Vagina (tissue), 2 donors: Measurements from ENCODE around the gene TIMD4. TPM values are rescaled to one million over a fixed set of nuclear protein-coding genes. Genes with fewer than 3 reads are reported as not detected.

ENCODE experiments used
- DNase-seq, 2 donors: peaks; one replicate each; pipeline ENCODE4 v3.0.0-alpha.2; 2017; ENCODE audit errors: extremely low spot score in 2 of 2
- H3K27ac ChIP-seq: fragments of 200-600 bp; sonication (generic); one replicate; pipeline ENCODE4 v1.5.1; 2019
- H3K27me3 ChIP-seq: fragments of 200-600 bp; sonication (generic); one replicate; pipeline ENCODE4 v1.5.1; 2019
- H3K36me3 ChIP-seq, 2 donors: fragments of 200-600 bp; sonication (generic); one replicate each; pipeline ENCODE4 v1.5.1; 2017 to 2019
- H3K4me1 ChIP-seq: fragments of 200-600 bp; sonication (generic); one replicate; pipeline ENCODE4 v1.5.1; 2019
- H3K4me3 ChIP-seq, 2 donors: fragments of 200-600 bp; sonication (generic); 1 replicate in 1 of 2; 2 replicates in 1 of 2; pipeline ENCODE4 v1.5.1; 2016 to 2019
- H3K9me3 ChIP-seq: fragments of 200-600 bp; sonication (generic); one replicate; pipeline ENCODE4 v1.5.1; 2019
- CTCF ChIP-seq, 3 experiments: fragments of 450-650 bp in 2 of 3; fragments of 200-600 bp in 1 of 3; sonication (generic) in 1 of 3; IDR thresholded peaks; one replicate each; pipeline ENCODE4 v1.5.1; 2017 to 2019; ENCODE audit warnings: antibody characterized with exemption in 3 of 3, mild to moderate bottlenecking in 2 of 3, moderate library complexity in 2 of 3
- POLR2A ChIP-seq, 2 donors: fragments of 450-650 bp; IDR thresholded peaks; one replicate each; pipeline ENCODE4 v1.6.1; 2017; ENCODE audit warnings: antibody characterized with exemption in 2 of 2, mild to moderate bottlenecking in 2 of 2, moderate library complexity in 2 of 2
- POLR2AphosphoS5 ChIP-seq, 2 donors: sonication (generic); formaldehyde crosslinking; IDR thresholded peaks; one replicate each; pipeline ENCODE4 v1.9.0; 2017; ENCODE audit warnings: antibody characterized with exemption in 2 of 2, mild to moderate bottlenecking in 2 of 2, low read depth in 1 of 2; ENCODE audit not compliant: insufficient read depth in 1 of 2
- intact Hi-C: fragments of 100-400 bp; cut with DNase I; formaldehyde crosslinking; loops from one replicate; pipeline ENCODE4 v1.15.1; 2023
- total RNA-seq: library from RNA; depleted of rRNA; stranded (reverse); fragments of >200 nt; gene quantifications from one replicate; pipeline ENCODE4 v1.2.3, GENCODE V29; 2016

TIMD4 gene
- total RNA-seq, 1 donor from 2014 or later = not detected

- intact Hi-C loops = no loop called here
- Histone ChIP-seq H3K4me3 (no peak overlapping the region), H3K36me3 (no peaks in the 10 kb centered on the region), H3K9me3 (no peaks in the 10 kb centered on the region), H3K4me1 (no peaks in the 10 kb centered on the region), H3K27ac (no peak overlapping the region), H3K27me3 (no peaks in the 10 kb centered on the region)
- TF ChIP-seq POLR2A (IDR thresholded peaks at IDR 0.05) (no peak), POLR2AphosphoS5 (IDR thresholded peaks at IDR 0.05; ENCODE audit: insufficient read depth in 1 of 2, low read depth in 1 of 2) (no peak), CTCF (IDR thresholded peaks at IDR 0.05) (no peak)
- DNase-seq = no peak
These were observed 44.6 kb downstream of the TIMD4 start for GRCh38 chr5:156918311-156918845.

- Histone ChIP-seq H3K36me3 (no peaks in the 10 kb centered on the region), H3K27me3 (no peaks in the 10 kb centered on the region), H3K9me3 (no peaks in the 10 kb centered on the region), H3K27ac (no peak overlapping the region), H3K4me3 (no peak overlapping the region), H3K4me1 (no peaks in the 10 kb centered on the region)
- intact Hi-C loops = no loop called here
- TF ChIP-seq POLR2AphosphoS5 (IDR thresholded peaks at IDR 0.05; ENCODE audit: insufficient read depth in 1 of 2, low read depth in 1 of 2) (no peak), CTCF (IDR thresholded peaks at IDR 0.05) (no peak), POLR2A (IDR thresholded peaks at IDR 0.05) (no peak)
- no peak for DNase-seq
These were observed 48.7 kb downstream of the TIMD4 start for GRCh38 chr5:156914371-156914737.

GRCh38 chr5:156913719-156914370 is 49.2 kb downstream of the TIMD4 start:
- H3K36me3 ChIP-seq = no peaks in the 10 kb centered on the region
- intact Hi-C loops = no loop called here
- no peaks in the 10 kb centered on the region for H3K9me3 ChIP-seq
- H3K27me3 ChIP-seq = no peaks in the 10 kb centered on the region
- DNase-seq = no peak
- H3K4me1 ChIP-seq = no peaks in the 10 kb centered on the region
- TF ChIP-seq POLR2AphosphoS5 (IDR thresholded peaks at IDR 0.05; ENCODE audit: insufficient read depth in 1 of 2, low read depth in 1 of 2) = no peak
- TF ChIP-seq CTCF (IDR thresholded peaks at IDR 0.05) = no peak
- no peak for TF ChIP-seq POLR2A (IDR thresholded peaks at IDR 0.05)
- no peak overlapping the region for H3K27ac ChIP-seq
- H3K4me3 ChIP-seq = no peak overlapping the region

- no peak overlapping the region for H3K27ac ChIP-seq
- no peaks in the 10 kb centered on the region for H3K9me3 ChIP-seq
- intact Hi-C loops = no loop called here
- no peaks in the 10 kb centered on the region for H3K27me3 ChIP-seq
- H3K4me1 ChIP-seq = no peaks in the 10 kb centered on the region
- TF ChIP-seq CTCF (IDR thresholded peaks at IDR 0.05) (no peak), POLR2A (IDR thresholded peaks at IDR 0.05) (no peak), POLR2AphosphoS5 (IDR thresholded peaks at IDR 0.05; ENCODE audit: insufficient read depth in 1 of 2, low read depth in 1 of 2) (no peak)
- no peak overlapping the region for H3K4me3 ChIP-seq
- DNase-seq = no peak
- H3K36me3 ChIP-seq = no peaks in the 10 kb centered on the region
These were observed 49.7 kb downstream of the TIMD4 start for GRCh38 chr5:156913355-156913718.

GRCh38 chr5:156912869-156913268 is 50.2 kb downstream of the TIMD4 start:
- TF ChIP-seq POLR2A (IDR thresholded peaks at IDR 0.05) (no peak), CTCF (IDR thresholded peaks at IDR 0.05) (no peak), POLR2AphosphoS5 (IDR thresholded peaks at IDR 0.05; ENCODE audit: insufficient read depth in 1 of 2, low read depth in 1 of 2) (no peak)
- intact Hi-C loops = no loop called here
- no peak overlapping the region for H3K4me3 ChIP-seq
- no peak for DNase-seq
- no peak overlapping the region for H3K27ac ChIP-seq
- H3K36me3 ChIP-seq = no peaks in the 10 kb centered on the region
- H3K9me3 ChIP-seq = no peaks in the 10 kb centered on the region
- H3K27me3 ChIP-seq = no peaks in the 10 kb centered on the region
- no peaks in the 10 kb centered on the region for H3K4me1 ChIP-seq
